ENCODE results near the gene IL4R. TPM values are rescaled to one million over a fixed set of nuclear protein-coding genes. Genes with fewer than 3 reads are reported as not detected.

IL4R gene
- total and polyA plus RNA-seq, 2 experiments from 2014 or later = 6.4 to 17.6 TPM

DNA sequence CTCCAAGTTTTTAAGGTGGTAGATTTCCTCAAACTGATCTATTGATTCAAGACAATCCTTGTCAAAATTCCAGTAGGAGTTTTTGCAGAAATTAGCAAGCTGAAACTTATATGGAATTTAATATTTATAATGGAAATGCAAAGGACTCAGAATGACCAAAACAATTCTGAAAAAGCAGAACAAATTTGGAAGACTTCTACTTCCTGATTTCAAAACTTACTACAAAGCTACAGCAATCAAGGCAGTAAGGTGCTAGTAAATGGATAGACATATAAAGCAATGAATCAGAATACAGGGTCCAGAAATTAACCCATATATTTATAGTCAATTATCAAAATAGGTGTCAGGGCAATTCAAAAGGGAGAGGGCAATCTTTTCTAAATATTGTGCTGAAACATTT lies 76.4 kb downstream of the IL4R start:
- no peak for DNase-seq (ENCODE audit: low spot score)
- no peak overlapping the region for H3K4me3 ChIP-seq
- Mint-ChIP-seq H3K36me3 (ENCODE audit: low read depth) (no peaks in the 10 kb centered on the region; the same call in 2 of the 3 replicates), H3K27me3 (ENCODE audit: insufficient read depth, low read depth, poor library complexity) (no peaks in the 10 kb centered on the region), H3K9me3 (no peaks in the 10 kb centered on the region; the same call in 1 of the 3 replicates), H3K4me3 (no peak overlapping the region), H3K27ac (no peak overlapping the region), H3K4me1 (no peaks in the 10 kb centered on the region)
- no peaks in the 10 kb centered on the region for H3K9me2 ChIP-seq (ENCODE audit: insufficient read depth)
- no peak for TF ChIP-seq ZNF114 (CRISPR knock-in tag; IDR thresholded peaks at IDR 0.05)
- no peak for TF ChIP-seq JUNB (IDR thresholded peaks at IDR 0.05; ENCODE audit: unreplicated experiment)
- TF ChIP-seq, protein P1, sequence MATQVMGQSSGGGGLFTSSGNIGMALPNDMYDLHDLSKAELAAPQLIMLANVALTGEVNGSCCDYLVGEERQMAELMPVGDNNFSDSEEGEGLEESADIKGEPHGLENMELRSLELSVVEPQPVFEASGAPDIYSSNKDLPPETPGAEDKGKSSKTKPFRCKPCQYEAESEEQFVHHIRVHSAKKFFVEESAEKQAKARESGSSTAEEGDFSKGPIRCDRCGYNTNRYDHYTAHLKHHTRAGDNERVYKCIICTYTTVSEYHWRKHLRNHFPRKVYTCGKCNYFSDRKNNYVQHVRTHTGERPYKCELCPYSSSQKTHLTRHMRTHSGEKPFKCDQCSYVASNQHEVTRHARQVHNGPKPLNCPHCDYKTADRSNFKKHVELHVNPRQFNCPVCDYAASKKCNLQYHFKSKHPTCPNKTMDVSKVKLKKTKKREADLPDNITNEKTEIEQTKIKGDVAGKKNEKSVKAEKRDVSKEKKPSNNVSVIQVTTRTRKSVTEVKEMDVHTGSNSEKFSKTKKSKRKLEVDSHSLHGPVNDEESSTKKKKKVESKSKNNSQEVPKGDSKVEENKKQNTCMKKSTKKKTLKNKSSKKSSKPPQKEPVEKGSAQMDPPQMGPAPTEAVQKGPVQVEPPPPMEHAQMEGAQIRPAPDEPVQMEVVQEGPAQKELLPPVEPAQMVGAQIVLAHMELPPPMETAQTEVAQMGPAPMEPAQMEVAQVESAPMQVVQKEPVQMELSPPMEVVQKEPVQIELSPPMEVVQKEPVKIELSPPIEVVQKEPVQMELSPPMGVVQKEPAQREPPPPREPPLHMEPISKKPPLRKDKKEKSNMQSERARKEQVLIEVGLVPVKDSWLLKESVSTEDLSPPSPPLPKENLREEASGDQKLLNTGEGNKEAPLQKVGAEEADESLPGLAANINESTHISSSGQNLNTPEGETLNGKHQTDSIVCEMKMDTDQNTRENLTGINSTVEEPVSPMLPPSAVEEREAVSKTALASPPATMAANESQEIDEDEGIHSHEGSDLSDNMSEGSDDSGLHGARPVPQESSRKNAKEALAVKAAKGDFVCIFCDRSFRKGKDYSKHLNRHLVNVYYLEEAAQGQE (IDR thresholded peaks at IDR 0.05; ENCODE audit: unreplicated experiment) = no peak
- TF ChIP-seq, protein P2, sequence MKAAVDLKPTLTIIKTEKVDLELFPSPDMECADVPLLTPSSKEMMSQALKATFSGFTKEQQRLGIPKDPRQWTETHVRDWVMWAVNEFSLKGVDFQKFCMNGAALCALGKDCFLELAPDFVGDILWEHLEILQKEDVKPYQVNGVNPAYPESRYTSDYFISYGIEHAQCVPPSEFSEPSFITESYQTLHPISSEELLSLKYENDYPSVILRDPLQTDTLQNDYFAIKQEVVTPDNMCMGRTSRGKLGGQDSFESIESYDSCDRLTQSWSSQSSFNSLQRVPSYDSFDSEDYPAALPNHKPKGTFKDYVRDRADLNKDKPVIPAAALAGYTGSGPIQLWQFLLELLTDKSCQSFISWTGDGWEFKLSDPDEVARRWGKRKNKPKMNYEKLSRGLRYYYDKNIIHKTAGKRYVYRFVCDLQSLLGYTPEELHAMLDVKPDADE (IDR thresholded peaks at IDR 0.05) = no peak
- no peak for TF ChIP-seq EZH2 (IDR thresholded peaks at IDR 0.05; ENCODE audit: low read depth, unreplicated experiment)
- TF ChIP-seq, protein P3, sequence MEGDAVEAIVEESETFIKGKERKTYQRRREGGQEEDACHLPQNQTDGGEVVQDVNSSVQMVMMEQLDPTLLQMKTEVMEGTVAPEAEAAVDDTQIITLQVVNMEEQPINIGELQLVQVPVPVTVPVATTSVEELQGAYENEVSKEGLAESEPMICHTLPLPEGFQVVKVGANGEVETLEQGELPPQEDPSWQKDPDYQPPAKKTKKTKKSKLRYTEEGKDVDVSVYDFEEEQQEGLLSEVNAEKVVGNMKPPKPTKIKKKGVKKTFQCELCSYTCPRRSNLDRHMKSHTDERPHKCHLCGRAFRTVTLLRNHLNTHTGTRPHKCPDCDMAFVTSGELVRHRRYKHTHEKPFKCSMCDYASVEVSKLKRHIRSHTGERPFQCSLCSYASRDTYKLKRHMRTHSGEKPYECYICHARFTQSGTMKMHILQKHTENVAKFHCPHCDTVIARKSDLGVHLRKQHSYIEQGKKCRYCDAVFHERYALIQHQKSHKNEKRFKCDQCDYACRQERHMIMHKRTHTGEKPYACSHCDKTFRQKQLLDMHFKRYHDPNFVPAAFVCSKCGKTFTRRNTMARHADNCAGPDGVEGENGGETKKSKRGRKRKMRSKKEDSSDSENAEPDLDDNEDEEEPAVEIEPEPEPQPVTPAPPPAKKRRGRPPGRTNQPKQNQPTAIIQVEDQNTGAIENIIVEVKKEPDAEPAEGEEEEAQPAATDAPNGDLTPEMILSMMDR (conservative IDR thresholded peaks at IDR 0.05; ENCODE audit: low read depth in 2 of 2) = no peak
- H3K79me2 ChIP-seq (replicated peaks; ENCODE audit: insufficient read depth) = no peaks in the 10 kb centered on the region
- no peaks in the 10 kb centered on the region for H4K20me1 ChIP-seq (replicated peaks; ENCODE audit: insufficient read depth)
- no peak overlapping the region for H2AFZ ChIP-seq
- no peaks in the 10 kb centered on the region for H3K27me3 ChIP-seq (ENCODE audit: insufficient read depth)
- H3K4me1 ChIP-seq (ENCODE audit: insufficient read depth) = no peaks in the 10 kb centered on the region
- no peak overlapping the region for H3K27ac ChIP-seq (ENCODE audit: low read depth)
- no peak for ATAC-seq
- no peaks in the 10 kb centered on the region for H3K36me3 ChIP-seq (ENCODE audit: insufficient read depth)
- H3K4me2 ChIP-seq = no peak overlapping the region
- no peaks in the 10 kb centered on the region for H3F3A ChIP-seq (replicated peaks; ENCODE audit: low read depth)

GRCh38 chr16:27392671-27393070 lies 78.9 kb downstream of the IL4R start:
- Mint-ChIP-seq H3K27ac (no peak overlapping the region), H3K27me3 (ENCODE audit: insufficient read depth, low read depth, poor library complexity) (peaks cover 1% of the 10 kb centered on the region), H3K4me3 (no peak overlapping the region), H3K9me3 (no peaks in the 10 kb centered on the region; the same call in 2 of the 3 replicates), H3K36me3 (ENCODE audit: low read depth) (no peaks in the 10 kb centered on the region), H3K4me1 (no peaks in the 10 kb centered on the region)
- no peaks in the 10 kb centered on the region for H3K9me2 ChIP-seq (ENCODE audit: insufficient read depth)
- no peak overlapping the region for H3K27ac ChIP-seq (ENCODE audit: low read depth)
- no peaks in the 10 kb centered on the region for H3K79me2 ChIP-seq (replicated peaks; ENCODE audit: insufficient read depth)
- H3K36me3 ChIP-seq (ENCODE audit: insufficient read depth) = no peaks in the 10 kb centered on the region
- H3K4me2 ChIP-seq = no peak overlapping the region
- H3F3A ChIP-seq (replicated peaks; ENCODE audit: low read depth) = no peaks in the 10 kb centered on the region
- no peaks in the 10 kb centered on the region for H4K20me1 ChIP-seq (replicated peaks; ENCODE audit: insufficient read depth)
- H3K27me3 ChIP-seq (ENCODE audit: insufficient read depth) = no peaks in the 10 kb centered on the region
- DNase-seq (ENCODE audit: low spot score) = no peak
- H3K4me1 ChIP-seq (ENCODE audit: insufficient read depth) = no peaks in the 10 kb centered on the region
- no peak overlapping the region for H2AFZ ChIP-seq
- ATAC-seq = no peak
- H3K4me3 ChIP-seq = no peak overlapping the region
- no peak for TF ChIP-seq POLR2AphosphoS5 (IDR thresholded peaks at IDR 0.05; ENCODE audit: low read depth)
- TF ChIP-seq CREB1 (CRISPR knock-in tag; IDR thresholded peaks at IDR 0.05; ENCODE audit: low read depth) = no peak
- TF ChIP-seq, protein P1 (IDR thresholded peaks at IDR 0.05; ENCODE audit: unreplicated experiment) = no peak
- TF ChIP-seq, protein P2 (IDR thresholded peaks at IDR 0.05) = no peak
- no peak for TF ChIP-seq JUNB (IDR thresholded peaks at IDR 0.05; ENCODE audit: unreplicated experiment)
- TF ChIP-seq EZH2phosphoT487 (IDR thresholded peaks at IDR 0.05; ENCODE audit: unreplicated experiment) = no peak
- no peak for TF ChIP-seq ZNF114 (CRISPR knock-in tag; IDR thresholded peaks at IDR 0.05)

Data from GM23338 (cell line).